ENCODE results near the gene PIP4K2A.
"Not testable (repeated sequence)": the region's sequence is repeated elsewhere in the genome, so short reads cannot be mapped to it uniquely, and the experiment has no call there.

The PIP4K2A gene

DNA sequence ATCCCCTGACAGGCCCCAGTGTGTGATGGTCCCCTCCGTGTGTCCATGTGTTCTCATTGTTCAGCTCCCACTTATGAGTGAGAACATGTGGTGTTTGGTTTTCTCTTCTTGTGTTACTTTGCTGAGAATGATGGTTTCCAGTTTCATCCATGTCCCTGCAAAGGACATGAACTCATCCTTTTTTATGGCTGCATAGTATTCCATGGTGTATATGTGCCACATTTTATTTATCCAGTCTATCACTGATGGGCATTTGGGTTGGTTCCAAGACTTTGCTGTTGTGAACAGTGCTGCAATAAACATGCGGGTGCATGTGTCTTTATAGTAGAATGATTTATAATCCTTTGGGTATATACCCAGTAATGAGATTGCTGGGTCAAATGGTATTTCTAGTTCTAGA, 206.2 kb downstream of the PIP4K2A start:
- DNase-seq (ENCODE audit: low read depth), result not testable (repeated sequence)

DNA sequence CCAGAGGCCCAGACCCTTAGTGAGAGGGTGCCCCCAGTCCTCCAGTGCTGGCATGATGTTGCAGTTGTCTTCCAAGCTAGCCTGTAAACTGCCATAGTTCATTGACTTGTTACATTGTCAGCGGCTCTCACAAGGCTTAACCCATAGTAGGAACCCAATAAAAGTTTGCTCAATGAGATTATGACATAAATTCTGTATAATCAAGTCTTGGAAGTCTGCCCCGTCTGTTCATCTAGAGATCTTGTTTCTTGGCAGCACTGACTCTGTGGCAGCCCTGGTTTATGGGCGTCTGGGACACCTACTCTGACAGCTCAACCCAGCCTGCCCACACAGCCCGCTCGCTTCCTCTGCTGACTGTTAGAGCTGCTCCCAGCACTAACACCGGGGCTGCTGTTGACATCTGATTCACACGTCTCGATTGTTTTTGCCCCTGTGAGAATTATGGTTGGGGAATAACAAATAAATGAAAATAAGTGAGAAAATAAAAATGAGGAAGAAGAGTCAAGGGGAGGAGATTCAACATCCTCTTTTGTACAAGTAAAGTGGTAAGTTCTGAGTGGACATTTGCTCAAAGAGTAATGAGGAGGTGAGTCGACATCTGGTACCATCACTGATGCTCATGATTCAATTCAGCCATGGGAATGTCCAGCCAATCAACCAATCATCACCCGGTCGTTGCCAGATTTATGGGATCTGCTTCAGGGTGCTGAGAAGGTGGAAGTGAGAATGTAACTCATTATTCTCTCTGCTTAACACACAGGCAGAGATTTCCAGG, 208.3 kb downstream of the PIP4K2A start:
- peak; percentile 26 for DNase-seq (ENCODE audit: low read depth)

DNA sequence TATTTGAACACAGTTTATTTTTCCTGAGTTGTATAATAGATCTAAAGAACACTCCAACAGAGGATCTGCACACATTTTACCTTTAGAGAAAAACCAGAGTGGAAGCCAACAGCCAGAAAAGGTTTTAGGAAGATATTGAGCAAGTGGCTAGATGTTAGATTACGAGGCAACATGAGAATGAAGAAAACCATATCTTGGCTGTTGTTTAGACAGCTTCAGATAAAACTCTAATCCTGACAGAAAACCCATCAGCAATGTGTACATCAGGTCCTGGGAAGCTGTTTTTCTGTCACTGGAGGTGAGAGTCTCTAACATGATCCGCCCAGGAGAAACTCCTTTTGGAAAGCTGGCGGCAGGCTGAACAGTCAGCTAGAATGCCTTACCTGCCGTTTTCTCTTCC, 209.6 kb downstream of the PIP4K2A start:
- DNase-seq (ENCODE audit: low read depth), result no peak

DNA sequence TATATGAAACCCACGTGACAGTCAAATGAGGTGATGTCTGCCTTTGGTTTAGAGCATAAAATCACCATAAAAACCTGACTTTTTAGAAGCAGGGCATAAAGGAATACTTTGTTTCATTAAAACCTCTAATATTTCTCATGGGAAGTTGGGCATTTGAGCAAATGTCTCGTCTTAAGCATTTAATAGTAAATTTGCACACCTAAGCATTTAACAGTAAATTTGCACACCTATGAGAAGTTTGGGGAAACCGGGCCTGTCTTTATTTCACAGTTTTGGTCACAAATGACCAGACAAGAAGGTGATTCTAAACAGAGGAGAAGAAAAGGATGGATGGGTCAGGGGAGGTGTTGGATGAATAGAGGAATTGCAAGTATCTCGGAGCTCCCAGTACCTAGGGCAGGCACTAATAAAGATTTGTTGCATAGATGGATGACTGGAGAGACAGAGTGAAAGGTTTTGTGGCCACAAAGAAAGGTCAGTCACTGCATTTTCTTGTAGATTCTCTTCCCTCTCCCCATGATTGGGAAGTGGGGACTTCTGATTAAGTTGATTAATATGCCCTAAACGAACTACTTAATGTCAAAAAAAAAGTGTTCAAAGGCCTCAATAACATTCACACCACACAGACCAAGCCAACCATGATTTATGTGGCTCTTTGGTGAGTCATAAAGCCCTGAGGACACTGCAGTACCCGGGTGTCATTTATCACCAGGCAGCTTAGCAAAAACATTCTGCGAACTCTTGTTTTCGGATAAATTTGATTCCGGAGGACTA, 210.9 kb downstream of the PIP4K2A start:
- DNase-seq (ENCODE audit: low read depth), result no peak

DNA sequence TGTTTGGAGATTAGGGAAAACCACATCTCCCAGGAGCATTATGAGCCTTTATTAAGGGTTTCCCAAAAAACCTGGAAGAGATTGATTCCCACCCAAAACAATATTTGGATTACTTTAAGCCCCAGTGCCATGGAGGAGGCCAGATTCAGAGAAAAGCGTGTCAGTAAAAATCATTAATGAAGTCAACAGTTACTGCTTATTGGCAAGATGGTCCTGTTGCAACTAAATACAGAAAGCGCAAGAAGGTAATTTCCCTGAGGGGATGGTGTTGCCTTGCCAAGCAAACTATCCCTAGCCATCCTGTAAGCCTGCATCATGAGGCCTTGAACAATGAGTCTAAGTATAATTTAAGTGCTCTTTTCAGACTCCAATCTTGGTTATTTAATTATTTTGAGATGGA, 212.5 kb downstream of the PIP4K2A start:
- DNase-seq (ENCODE audit: low read depth), result no peak

DNA sequence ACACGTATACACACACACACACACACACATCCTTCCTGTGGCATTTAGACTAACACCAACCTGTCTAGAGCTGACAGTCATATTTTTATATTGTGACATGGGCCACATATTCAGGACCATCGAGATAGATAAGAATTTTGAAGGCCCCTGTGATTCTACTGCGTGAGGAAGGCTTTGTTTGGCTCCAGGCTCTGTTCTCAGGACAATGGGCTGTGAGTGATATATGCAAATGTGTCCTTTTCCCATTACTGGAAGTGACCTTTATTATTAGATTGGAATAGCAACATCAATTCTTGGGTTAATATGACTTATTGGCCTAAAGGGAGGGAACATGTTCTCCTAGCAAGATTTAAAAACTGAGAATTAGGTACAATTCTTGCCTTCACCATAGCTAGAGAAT, 213.0 kb downstream of the PIP4K2A start:
- no peak for DNase-seq (ENCODE audit: low read depth)

GRCh38 chr10:22500656-22501340, 213.6 kb downstream of the PIP4K2A start:
- no peak for DNase-seq (ENCODE audit: low read depth)

- DNase-seq (ENCODE audit: low read depth), result not testable (repeated sequence)
Measured at GRCh38 chr10:22499973-22500372, 214.4 kb downstream of the PIP4K2A start.

- DNase-seq (ENCODE audit: low read depth), result no peak
Measured at GRCh38 chr10:22495396-22495795, 219.0 kb downstream of the PIP4K2A start.

- DNase-seq (ENCODE audit: low read depth), result no peak
Measured at GRCh38 chr10:22494007-22494406, 220.4 kb downstream of the PIP4K2A start.

DNA sequence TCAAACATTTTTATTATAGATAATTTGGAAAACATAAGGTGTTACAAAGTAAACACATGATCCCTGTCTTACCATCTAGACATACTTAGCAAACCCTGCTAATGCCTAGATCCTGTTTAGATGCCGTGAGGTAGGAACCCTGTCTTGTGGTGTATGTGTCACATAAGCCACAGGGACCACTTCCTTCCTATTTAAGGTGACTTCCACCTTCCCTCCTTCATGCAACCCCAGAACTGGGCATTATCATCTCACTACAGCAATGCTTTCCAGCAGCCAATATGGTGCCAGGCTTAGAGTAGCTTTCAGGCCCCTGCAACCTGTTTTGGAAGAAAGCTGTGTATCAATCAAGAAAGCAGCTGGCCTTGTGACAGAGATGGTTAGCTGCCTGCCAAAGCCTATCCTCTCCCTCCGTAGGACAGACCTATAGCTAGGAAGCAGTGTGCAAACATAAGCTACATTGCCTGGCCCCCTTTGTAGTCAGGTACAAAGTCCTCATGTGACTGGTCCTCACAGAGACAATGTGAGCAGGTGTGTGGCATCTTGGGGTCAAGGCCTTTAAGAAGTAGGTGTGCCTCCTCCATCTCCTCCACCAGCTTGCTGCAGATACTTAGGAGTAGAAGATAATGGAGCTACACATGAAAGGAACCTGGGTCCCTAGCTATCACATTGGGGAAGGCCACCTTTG, 222.3 kb downstream of the PIP4K2A start:
- DNase-seq (ENCODE audit: low read depth), result no peak

- DNase-seq (ENCODE audit: low read depth), result no peak
Measured at GRCh38 chr10:22491480-22491879, 222.9 kb downstream of the PIP4K2A start.

DNA sequence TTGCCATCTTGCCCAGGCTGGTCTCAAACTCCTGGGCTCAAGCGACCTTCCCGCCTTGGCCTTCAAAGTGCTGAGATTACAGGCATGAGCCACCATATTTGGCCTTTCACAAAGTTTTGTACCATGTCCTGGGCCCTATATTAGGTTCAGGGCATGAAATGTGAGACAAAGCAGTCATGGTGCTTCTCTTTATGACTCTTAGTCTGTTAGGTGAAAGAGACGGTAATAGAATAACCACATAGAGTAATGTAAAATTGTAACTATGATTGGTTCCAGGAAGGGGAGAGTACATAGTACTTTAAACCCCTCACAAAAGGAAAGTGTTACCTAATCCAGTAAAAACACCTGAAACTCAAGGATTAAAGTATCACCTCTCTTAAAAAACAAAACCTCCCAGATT, 224.4 kb downstream of the PIP4K2A start:
- no peak for DNase-seq (ENCODE audit: low read depth)

DNA sequence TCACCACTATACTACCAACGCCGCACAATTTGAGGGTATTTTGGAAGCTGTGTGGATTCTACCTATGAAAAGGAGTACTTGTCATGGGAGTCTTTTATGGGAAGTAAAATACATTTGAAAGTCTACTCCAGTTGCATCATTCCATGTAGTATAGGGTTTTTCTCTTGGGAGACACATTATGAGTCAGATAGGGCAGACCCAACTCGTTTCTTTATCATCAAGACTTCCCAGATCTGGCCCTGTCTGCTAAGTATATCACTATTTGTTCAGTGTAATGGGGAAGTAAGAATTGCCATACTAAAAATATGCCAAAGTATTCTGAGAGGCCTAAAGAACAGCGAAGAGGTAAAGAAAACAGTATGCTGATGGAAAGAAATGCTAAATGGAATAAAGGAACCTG, 224.9 kb downstream of the PIP4K2A start:
- DNase-seq (ENCODE audit: low read depth), result no peak

DNA sequence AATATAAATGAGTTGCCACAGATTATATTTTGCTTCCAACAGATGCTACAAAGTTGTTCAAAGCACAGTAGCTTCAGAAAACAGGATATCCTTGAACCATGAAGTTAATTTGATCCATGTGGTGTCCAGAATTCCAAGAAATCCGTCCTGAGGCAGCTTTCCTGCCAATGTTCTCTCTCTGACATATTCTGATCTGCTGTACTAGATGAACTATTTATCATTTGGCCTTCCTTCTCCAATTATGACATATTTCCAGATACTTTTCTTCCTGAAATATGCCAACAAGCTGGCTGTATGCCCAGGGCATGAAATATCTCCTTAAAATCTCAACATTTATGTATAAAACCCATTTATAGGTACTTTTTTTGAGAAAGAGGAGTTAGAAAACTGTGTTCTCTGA, 227.9 kb downstream of the PIP4K2A start:
- no peak for DNase-seq (ENCODE audit: low read depth)
